Measurements from ENCODE around the gene R3HCC1L.
"Not testable (repeated sequence)": the region's sequence is repeated elsewhere in the genome, so short reads cannot be mapped to it uniquely, and the experiment has no call there.

Gene R3HCC1L

GRCh38 chr10:98172073-98172472 is 37.6 kb downstream of the R3HCC1L start:
- DNase-seq (ENCODE audit: low read depth in 1 of 2, low spot score in 1 of 2) = no peak

- no peak for DNase-seq (ENCODE audit: low read depth in 1 of 2, low spot score in 1 of 2)
Measured at GRCh38 chr10:98172495-98172894, 38.0 kb downstream of the R3HCC1L start.

- no peak for DNase-seq (ENCODE audit: low read depth in 1 of 2, low spot score in 1 of 2)
Measured at GRCh38 chr10:98173260-98173659, 38.8 kb downstream of the R3HCC1L start.

- not testable (repeated sequence) for DNase-seq (ENCODE audit: low read depth in 1 of 2, low spot score in 1 of 2)
Measured at GRCh38 chr10:98182351-98182915, 48.0 kb downstream of the R3HCC1L start.

- no peak for DNase-seq (ENCODE audit: low read depth in 1 of 2, low spot score in 1 of 2)
Measured at GRCh38 chr10:98186681-98187080, 52.2 kb downstream of the R3HCC1L start.

- not testable (repeated sequence) for DNase-seq (ENCODE audit: low read depth in 1 of 2, low spot score in 1 of 2)
Measured at GRCh38 chr10:98190773-98191172, 56.3 kb downstream of the R3HCC1L start.

GRCh38 chr10:98193037-98193436 is 58.6 kb downstream of the R3HCC1L start:
- no peak for DNase-seq (ENCODE audit: low read depth in 1 of 2, low spot score in 1 of 2)

GRCh38 chr10:98194633-98195032 is 60.2 kb downstream of the R3HCC1L start:
- no peak for DNase-seq (ENCODE audit: low read depth in 1 of 2, low spot score in 1 of 2)

GRCh38 chr10:98195120-98195519 is 60.7 kb downstream of the R3HCC1L start:
- no peak for DNase-seq (ENCODE audit: low read depth in 1 of 2, low spot score in 1 of 2)

GRCh38 chr10:98196985-98197384 is 62.5 kb downstream of the R3HCC1L start:
- no peak for DNase-seq (ENCODE audit: low read depth in 1 of 2, low spot score in 1 of 2)

GRCh38 chr10:98201760-98202159 is 67.3 kb downstream of the R3HCC1L start:
- no peak for DNase-seq (ENCODE audit: low read depth in 1 of 2, low spot score in 1 of 2)

GRCh38 chr10:98202378-98202777 is 67.9 kb downstream of the R3HCC1L start:
- no peak for DNase-seq (ENCODE audit: low read depth in 1 of 2, low spot score in 1 of 2)

GRCh38 chr10:98205351-98205750 is 70.9 kb downstream of the R3HCC1L start:
- no peak for DNase-seq (ENCODE audit: low read depth in 1 of 2, low spot score in 1 of 2)

- no peak for DNase-seq (ENCODE audit: low read depth in 1 of 2, low spot score in 1 of 2)
Measured at GRCh38 chr10:98208925-98209324, 74.5 kb downstream of the R3HCC1L start.

GRCh38 chr10:98209441-98209840 is 75.0 kb downstream of the R3HCC1L start:
- DNase-seq (ENCODE audit: low read depth in 1 of 2, low spot score in 1 of 2) = no peak

GRCh38 chr10:98212196-98212595 is 77.7 kb downstream of the R3HCC1L start:
- no peak for DNase-seq (ENCODE audit: low read depth in 1 of 2, low spot score in 1 of 2)

- no peak for DNase-seq (ENCODE audit: low read depth in 1 of 2, low spot score in 1 of 2)
Measured at GRCh38 chr10:98213740-98214139, 79.3 kb downstream of the R3HCC1L start.

GRCh38 chr10:98215373-98215772 is 80.9 kb downstream of the R3HCC1L start:
- DNase-seq (ENCODE audit: low read depth in 1 of 2, low spot score in 1 of 2) = no peak

GRCh38 chr10:98217801-98218200 is 83.3 kb downstream of the R3HCC1L start:
- DNase-seq (ENCODE audit: low read depth in 1 of 2, low spot score in 1 of 2) = no peak

GRCh38 chr10:98223874-98224273 is 89.4 kb downstream of the R3HCC1L start:
- DNase-seq (ENCODE audit: low read depth in 1 of 2, low spot score in 1 of 2) = no peak

GRCh38 chr10:98224509-98224908 is 90.1 kb downstream of the R3HCC1L start:
- no peak for DNase-seq (ENCODE audit: low read depth in 1 of 2, low spot score in 1 of 2)

- no peak for DNase-seq (ENCODE audit: low read depth in 1 of 2, low spot score in 1 of 2)
Measured at GRCh38 chr10:98224996-98225395, 90.5 kb downstream of the R3HCC1L start.

- DNase-seq (ENCODE audit: low read depth in 1 of 2, low spot score in 1 of 2) = no peak
Measured at GRCh38 chr10:98226508-98227144, 92.2 kb downstream of the R3HCC1L start.
